GM21381 (cell line): ENCODE measurements around the gene MYO1G.

Experiments
- ATAC-seq: cut with Tn5 transposase; IDR thresholded peaks from one replicate; pipeline ENCODE4 v1.9.1; 2021; ENCODE audit warnings: mild to moderate bottlenecking, moderate library complexity; ENCODE audit not compliant: unreplicated experiment

Gene MYO1G

DNA sequence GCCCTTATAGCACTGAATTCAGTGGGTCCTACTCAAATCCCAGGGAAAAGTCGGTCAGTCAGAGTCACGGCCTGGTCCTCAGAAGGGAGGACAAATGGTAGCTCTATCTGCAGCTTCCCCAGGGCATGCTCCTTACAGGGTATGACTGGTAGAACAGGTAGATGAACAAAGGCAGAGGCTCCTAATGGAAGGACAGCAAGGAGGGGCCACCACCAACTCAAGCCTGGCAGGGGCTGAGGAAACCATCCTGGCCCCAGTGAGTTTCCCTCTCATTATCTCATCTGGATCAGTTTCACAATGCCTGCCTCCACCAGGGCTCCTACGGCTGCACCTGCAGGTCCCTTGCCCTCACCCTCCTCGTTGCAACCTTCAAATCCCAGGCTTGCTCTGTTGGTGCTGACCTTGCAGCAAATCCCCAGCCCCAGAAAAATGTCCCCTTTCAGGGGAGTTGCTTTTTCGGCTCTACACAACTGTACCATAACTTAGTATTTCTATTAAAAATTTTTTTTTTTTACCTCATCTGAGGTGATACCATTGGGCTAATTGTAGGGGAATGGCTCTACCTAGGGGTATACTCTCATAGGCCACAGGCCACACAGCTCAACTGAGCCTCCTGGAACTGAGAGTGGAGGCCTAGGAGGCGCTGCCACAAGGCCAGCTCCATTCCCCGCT lies 2.4 kb upstream of the MYO1G start:
- ATAC-seq, result no peak

DNA sequence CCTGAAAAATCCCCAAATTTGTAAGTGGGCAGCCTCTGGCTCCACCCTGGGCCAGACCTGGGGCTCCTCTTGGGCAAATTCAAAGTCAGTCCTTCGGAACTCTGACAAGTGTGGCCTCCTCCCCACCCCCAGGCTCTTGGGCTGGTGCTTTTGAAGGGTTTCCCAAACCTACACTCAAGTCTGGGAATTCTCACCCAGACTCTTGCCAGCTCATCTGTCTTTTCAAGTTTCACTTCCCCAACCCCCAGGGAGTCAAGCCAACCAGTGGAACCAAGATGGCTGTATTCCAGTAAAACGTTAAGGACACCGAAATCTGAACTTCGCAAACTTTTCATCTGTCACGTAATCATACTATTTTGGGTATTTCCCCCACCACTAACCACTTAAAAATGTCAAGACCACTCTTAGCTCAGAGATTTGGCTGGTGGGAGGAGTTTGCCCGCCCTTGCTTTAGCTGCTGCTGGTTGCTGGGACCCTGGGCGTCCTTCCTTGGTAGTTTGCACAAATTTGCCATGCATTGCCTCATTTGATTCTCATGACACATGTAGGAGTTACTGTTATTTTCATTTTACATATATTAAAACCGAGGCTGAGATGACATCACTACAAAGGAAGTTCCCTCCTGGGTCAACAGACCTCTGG lies 1.7 kb upstream of the MYO1G start:
- peak; percentile 39 for ATAC-seq

DNA sequence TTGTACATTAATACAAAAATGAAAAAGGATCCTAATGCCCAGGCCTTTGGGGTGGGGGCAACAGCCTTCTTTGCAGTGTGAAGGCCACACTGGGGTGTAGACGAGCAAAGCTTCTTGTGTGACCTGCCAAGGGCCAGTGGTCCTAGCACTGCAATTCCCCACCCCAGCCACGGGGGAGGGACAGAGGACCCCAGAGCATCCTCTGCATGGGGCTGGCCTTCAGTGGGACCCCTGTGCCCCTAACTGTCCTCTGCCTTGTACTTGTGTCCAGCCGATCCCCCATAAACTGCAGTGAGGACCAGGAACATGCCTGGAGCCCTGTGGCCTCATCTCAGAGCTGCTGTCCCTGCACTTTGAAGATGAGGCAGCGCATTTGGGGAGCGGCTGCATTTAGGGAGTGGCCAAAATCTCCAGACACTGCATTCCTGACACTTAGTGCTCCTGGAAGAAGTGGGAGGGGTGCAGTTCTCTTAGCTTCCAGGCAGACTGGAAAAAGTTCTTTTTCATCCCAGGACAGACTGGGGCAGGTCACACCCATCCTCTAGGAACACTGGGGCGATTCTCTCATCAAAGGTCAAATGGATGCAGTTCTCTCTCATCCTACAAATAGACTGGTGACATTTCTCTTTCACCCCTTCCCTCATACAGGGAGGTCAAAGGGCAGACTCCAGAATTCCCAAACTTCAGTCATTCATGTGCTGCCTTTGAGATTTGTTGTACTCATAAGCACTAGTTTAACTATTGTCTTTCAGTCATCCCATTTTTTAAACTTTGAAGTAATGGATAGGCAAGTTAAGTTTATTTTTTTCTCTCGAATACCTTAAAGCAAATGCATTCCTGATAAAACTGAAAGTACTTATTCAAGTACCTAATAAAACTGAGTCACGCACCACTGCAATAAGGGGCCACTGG lies 922 bp upstream of the MYO1G start:
- peak; percentile 9 for ATAC-seq

DNA sequence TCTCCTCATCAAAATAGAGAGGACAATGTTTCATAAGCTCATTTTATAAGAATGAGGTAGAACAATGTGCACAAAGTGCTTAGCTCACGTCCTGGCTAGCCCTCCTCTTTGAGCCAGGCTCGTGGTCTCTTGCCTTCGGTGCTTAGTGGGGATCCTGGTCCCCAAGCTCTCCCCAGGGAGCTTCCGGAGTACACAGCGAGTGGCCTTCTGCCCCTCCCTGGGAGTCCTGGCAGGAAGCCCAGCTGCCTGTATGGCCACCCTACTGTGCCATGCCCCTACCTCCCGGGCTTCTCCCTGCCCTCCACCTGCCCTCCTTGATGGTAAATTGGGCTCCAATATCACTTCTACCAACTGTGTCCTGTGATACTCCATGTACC lies 868 bp downstream of the MYO1G start:
- no peak for ATAC-seq

DNA sequence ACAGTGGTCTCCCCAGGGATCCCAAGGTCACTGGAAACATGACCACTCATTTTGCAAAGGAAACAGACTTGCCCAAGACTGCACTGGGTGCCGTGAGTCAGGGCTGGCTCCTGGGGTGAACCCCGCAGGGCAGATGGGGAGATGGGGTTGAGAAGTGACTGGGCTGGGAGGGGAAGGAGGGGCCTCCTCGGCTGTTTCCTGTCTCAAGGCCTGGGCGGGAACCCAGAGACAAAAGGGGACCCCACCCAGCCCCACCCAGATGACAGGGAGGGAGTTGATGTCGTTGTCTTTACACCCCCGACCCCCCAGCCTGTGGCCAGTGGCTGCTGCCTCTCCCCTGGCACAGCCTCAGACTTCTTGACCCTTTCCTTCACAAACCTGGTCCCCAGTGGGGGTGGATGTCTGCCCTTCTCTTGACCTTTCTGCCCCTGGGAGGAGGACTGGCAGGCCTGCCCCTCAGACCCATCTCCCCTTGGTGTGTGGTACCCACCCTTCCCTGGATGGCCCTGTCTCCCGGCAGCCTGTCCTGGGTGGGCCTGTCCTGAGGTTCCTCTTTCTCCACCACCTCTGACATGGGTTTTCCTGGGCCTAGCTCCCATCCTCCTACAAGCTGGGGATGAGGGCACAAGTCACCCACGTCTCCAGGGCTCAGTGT lies 1.4 kb downstream of the MYO1G start:
- ATAC-seq, result no peak

DNA sequence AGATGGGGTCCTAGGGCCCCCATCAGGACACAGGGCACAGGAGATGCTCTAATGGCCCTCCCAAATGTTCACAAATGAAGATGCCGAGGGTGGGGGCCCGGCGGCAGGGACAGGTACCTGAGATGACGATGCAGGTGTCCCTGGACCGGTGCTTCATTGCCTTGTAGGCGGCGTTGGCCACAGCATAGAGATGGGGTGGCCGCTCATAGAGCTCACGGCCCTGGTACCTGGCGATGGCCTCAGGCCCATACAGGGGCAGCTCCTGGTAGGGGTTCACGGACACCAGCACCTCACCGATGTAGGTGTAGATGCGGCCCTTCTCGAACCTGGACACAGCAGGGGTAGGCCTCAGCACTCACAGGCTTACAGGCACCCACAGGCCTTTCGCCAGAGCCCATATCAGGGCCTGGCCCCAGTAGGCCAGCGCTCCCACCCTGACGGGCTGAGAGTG lies 2.0 kb downstream of the MYO1G start:
- no peak for ATAC-seq

DNA sequence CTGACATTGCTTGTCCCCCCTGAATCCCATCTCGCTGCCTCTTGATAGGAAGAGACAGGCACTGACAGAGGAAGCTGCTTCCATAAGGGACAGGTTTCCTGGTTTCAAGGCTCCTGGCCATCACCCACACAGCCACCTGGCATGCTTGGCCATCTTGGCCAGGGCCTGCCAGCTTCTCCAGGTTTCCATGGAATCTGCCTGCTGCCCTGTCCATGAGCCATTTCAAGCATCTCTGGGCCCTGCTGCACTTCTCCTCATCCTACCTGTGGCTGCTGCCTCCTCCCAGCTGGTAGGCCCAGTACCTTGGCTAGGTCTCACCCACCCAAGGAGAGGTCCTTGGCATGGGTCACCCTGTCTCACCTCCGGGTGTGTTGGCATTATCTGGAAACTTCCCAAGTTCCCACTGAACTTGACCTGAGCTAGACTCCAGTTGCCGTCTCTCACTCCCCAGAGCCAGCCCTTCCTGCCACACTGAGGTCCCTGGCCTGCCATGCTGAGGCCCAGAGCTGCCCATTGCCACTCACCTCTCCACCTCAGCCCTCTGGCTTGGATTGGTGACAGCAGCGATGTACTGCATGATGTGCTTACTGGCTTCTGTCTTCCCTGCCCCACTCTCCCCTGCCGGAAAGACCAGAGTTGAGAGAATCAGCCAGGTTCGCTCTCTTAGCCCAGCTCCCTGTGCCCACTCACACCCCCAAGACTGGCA lies 2.6 kb downstream of the MYO1G start:
- ATAC-seq, result no peak

DNA sequence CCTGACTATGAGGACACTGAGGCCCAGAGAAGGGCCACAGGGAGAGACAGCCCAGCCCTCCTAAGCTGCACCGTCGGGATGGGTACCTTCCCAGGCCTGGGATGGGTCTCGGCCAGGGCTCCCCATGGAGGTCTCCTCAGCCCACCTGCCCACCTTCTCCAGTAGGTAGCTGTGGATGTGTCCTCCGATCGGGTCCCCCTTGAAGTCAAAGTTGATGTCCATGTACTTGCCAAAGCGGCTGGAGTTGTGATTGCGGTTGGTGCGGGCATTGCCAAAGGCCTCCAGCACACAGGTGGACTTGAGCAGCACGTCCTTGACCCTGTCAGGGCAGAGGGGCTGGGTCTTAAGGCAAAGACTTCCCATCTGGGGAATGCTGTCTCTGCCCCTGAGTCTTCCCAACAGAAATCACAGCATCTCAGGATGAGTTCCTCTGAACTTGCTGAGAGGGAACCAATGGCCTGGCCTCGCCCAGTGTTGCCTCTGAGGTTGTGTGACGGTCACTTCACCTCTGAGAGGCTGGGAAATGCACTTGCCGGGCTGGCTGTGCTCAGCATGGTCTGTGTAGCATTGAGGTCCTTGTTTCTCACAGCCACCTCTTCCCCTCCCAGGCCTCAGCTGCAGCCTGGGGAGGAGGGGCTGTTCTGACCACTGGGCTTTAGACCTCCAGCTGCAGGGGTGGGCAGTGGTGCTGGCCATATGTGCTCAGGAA lies 3.3 kb downstream of the MYO1G start:
- no peak for ATAC-seq

DNA sequence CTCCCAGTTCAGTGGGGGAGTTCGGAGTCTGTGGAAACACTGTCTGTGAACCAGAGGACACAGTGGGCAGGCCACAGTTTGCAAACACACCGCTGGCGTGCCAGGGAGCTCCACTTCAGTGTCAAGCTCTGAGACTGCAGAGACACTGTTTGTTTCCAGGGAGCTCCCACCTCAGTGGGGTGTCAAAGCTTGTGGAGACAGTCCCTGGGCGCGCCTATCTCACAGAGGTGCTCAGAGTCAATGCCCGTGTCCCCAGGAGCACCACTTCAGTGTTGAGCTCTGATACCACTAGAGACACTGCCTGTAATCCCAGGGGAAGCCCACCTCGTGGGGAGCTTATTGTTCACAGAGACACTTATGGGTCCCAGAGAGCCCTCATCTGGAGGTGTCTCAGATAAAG lies 4.3 kb downstream of the MYO1G start:
- no peak for ATAC-seq

DNA sequence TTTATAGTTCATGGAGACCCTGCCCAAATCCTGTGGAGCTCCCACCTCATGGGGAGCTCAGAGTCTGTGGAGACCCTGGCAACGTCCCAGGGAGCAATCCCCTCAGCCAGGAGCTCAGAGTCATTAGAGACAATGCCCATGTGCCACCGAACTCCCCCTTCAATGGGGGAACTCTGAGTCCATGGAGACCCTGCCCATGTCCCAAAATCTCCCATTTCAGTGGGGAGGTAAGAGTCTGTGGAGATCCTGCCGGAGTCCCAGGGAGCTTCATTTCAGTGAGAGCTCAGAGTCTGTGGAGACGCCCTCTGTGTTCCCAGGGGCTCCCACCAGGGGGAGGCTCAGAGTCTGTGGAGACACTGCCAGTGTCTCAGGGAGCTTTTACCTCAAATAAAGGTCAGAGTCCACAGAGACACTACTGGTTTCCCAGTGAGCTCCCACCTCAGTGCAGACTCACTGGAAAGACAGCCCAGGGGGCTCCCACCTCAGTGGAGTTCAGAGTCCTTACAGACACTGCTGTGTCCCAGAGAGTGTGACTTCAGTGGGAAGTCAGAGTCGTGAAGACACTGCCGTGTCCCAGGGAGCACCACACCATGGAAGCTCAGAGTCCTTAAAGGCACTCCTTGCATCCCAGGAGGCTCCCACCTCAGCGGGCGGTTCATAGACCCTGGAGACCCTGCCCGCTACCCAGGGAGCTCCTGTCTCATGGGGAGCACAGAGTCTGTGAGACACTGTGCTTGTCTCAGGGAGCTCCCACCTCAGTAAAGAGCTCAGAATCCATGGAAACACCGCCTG lies 5.0 kb downstream of the MYO1G start:
- no peak for ATAC-seq

DNA sequence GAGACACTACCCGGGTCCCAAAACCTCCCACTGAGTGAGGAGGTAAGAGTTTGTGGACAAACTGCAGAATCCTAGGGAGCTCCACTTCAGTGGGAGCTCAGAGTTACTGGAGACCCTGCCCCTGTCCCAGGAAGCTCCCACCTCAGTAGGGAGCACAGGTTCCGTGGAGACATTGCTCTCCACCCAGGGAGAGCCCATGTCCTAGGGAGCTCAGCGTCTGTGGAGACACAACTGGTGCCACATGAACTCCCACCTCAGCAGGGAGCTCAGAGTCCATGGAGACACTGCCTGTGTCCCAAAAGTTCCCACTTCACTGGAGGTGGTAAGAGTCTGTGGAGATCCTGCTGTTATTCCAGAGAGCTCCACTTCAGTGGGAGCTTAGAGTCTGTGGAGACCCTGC lies 6.3 kb downstream of the MYO1G start:
- no peak for ATAC-seq

DNA sequence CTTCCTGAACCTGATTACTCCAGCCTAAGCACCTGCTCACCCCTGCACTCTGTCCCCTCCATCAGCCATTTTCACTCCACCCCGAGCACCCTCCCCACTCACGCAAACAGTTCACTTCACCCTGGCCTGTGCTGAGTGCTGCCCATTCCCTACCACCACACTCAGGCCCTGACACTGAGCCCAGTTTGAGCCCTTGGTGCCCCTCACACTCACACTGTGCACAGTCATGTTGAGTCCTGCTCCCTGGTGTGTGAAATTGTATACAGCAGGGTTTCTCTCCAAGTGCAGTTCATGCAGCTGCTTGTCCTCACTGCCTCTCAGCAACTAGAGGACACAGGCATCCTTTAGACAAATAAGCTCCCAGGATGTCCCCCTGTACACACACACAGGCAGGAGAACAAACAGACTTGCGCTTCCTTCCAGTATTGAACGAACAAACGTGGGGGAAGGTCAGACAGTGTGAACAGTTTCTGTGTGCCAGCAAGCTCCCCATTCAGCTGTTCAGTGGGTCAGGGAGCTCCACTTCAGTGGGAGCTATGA lies 6.8 kb downstream of the MYO1G start:
- ATAC-seq, result no peak

DNA sequence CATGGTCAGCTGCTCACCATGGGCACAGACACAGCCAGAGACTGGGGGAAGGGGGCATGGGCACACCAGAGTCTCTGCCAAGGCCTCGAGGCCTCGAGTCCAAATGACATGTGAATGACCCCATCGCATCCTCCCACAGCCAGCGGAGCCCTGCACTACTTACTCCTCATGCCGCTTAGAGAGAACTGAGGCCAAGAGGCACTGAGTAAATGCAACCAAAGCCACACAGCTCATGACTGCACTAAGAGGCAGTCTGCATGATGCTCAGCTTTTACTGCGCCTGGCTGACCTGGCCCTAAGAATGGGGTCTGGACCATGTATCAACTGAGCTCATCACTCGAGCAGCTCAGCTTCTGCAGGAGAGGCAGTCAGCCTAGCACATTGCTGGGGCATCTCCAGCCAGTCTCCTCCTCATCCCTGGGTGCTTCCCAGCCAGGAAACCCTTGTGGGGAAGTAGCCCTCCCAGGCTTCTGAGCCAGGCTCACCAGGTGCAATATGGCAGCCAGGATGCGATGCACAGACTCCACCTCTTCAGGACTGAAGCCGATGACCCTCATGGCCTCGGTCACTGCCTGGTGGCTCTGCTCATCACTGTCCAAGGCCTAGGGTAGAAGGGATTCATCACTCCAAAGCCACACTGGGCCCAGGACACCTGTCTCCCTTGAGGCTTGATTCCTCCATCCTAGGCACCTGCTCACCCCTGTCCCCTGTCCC lies 7.5 kb downstream of the MYO1G start:
- ATAC-seq, result no peak

DNA sequence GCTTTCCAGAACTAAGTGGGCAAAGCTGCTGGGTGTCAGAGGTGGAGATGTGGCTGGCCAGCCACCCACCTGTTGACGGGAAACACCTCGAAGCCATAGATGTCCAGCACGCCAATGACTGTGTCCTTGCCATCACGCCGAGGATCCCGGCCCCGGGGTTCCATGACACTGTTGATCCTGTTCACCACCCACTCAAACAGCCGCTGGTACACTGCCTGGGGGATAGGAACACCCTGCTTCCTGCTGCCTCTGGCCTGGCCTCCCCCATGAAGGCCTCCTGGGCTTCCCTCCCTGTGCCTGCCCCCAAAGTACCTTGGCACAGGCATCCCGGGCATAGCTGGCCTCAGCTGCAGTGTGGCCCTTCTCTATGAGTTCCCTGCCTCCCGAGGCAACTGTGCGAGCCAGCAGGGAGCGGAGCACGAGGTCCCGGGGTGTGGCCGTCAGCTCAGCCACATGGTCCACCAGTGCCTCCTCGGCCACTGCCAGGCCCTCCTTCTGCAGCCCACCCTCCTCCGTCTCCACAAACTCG lies 8.2 kb downstream of the MYO1G start:
- no peak for ATAC-seq

DNA sequence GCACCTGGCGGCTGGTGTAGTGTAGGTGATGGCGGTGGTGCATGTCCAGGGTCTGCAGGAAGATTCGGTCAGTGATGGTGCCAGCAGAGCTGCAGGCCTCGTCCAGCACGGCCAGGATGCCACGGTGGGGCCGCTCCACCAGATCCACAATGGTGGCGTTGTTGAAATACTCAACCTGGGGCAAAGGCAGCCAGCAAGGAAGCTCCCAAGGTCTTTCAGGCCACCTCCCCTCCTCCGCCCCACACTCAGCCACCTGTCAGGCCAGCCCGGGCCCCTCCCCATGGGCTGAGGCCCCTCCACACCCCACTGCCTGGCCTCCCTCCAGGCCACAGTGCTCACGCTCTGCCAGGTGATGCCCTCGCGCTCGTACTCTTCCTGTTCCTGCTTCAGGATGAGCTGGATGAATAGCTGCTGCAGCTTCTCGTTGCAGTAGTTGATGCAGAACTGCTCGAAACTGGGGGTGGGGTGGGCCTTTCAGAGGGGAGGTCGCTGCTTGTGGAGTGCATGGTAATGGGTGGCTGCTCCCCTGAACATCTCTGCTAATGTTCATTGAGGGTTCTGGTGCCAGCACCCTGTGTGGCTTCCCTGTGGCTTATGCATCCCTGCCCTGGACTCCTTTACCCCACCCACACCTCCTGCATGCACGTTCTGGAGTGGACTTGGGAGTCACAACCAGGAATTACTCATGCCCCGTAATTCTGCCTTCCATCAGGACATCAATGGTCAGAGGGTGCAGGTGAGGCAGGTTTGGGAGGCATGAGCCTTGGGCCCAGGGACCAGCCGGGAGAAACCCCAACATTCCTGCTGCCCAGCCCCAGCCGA lies 8.9 kb downstream of the MYO1G start:
- no peak for ATAC-seq

DNA sequence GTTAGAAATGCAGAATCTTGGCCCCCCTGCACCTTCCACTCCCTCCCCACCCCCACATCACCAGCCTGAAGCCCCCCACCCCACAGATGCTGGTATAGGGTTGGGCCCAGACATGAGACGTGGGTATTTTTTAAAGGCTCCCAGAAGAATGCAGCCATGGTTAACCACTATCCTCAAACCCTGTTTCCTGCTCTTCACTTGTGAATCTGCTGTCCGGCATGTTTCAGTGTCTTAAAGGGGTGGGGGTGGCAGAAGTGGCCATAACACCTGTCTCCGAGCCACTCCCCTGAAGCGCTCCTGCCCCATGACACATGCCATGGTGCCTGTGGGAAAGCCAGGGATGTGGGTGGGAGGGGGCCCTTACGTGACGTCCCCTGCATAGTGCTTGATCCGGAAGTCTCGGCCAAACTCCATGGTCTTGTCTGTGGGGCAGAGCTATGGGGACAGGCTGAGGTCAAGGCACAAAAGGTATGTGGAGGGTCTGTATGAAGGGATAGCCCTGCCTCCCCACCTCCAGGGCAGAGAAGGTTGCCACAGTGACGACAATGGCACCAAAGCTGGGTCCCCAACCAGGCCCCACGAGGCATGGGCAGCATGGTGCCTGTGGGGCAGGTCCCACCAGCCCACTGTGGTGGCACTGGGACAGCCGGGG lies 9.6 kb downstream of the MYO1G start:
- ATAC-seq, result no peak
